GM23338 (cell line): ENCODE data around the gene ZNF837. TPM values are rescaled to one million over a fixed set of nuclear protein-coding genes. Genes with fewer than 3 reads are reported as not detected.

Experiments used
- ATAC-seq: fragments of 200-7000 bp; cut with Tn5 transposase; 3 replicates; pipeline ENCODE4 v1.9.1; 2020
- DNase-seq: peaks from one replicate; pipeline ENCODE4 v3.0.0-alpha.2; 2015; ENCODE audit warnings: low spot score
- H2AFZ ChIP-seq: fragments of 200-600 bp; sonication (generic); 2 replicates; pipeline ENCODE4 v1.8.0; 2016; ENCODE audit warnings: antibody characterized with exemption, mild to moderate bottlenecking, moderate library complexity
- H3F3A ChIP-seq: fragments of 200-600 bp; sonication (generic); replicated peaks from 2 replicates; pipeline ENCODE4 v1.8.0; 2017; ENCODE audit warnings: antibody characterized with exemption, mixed run types, low read depth
- H3K27ac ChIP-seq: fragments of 200-600 bp; sonication (generic); 2 replicates; pipeline ENCODE4 v1.6.1; 2016; ENCODE audit warnings: low read depth
- H3K27me3 ChIP-seq: fragments of 200-600 bp; sonication (generic); 2 replicates; pipeline ENCODE4 v1.8.0; 2016; ENCODE audit warnings: mild to moderate bottlenecking, mixed run types, moderate library complexity; ENCODE audit not compliant: insufficient read depth
- H3K36me3 ChIP-seq: fragments of 200-600 bp; sonication (generic); 2 replicates; pipeline ENCODE4 v1.8.0; 2016; ENCODE audit warnings: mild to moderate bottlenecking; ENCODE audit not compliant: insufficient read depth
- H3K4me1 ChIP-seq: fragments of 200-600 bp; sonication (generic); 2 replicates; pipeline ENCODE4 v1.8.0; 2016; ENCODE audit warnings: mild to moderate bottlenecking, moderate library complexity; ENCODE audit not compliant: insufficient read depth
- H3K4me2 ChIP-seq: fragments of 200-600 bp; sonication (generic); 2 replicates; pipeline ENCODE4 v1.7.1; 2017; ENCODE audit warnings: mixed run types
- H3K4me3 ChIP-seq: fragments of 200-600 bp; sonication (generic); 2 replicates; pipeline ENCODE4 v1.6.1; 2016; ENCODE audit warnings: mixed run types
- H3K79me2 ChIP-seq: fragments of 200-600 bp; sonication (generic); replicated peaks from 2 replicates; pipeline ENCODE4 v1.8.0; 2017; ENCODE audit warnings: mild to moderate bottlenecking; ENCODE audit not compliant: insufficient read depth
- H3K9me2 ChIP-seq: fragments of 200-600 bp; sonication (generic); 2 replicates; pipeline ENCODE4 v1.8.0; 2017; ENCODE audit not compliant: insufficient read depth
- H4K20me1 ChIP-seq: fragments of 200-600 bp; sonication (generic); replicated peaks from 2 replicates; pipeline ENCODE4 v1.8.0; 2017; ENCODE audit warnings: mild to moderate bottlenecking; ENCODE audit not compliant: insufficient read depth
- H3K27ac Mint-ChIP-seq: 2 replicates; pipeline ENCODE4 v1.8.0; 2020; ENCODE audit warnings: inconsistent platforms, mild to moderate bottlenecking, moderate library complexity, mixed read lengths
- H3K27me3 Mint-ChIP-seq: 3 replicates; pipeline ENCODE4 v1.8.0; 2022; ENCODE audit warnings: low read depth, mild to moderate bottlenecking, moderate library complexity, mixed read lengths, inconsistent platforms; ENCODE audit not compliant: insufficient read depth, poor library complexity
- H3K36me3 Mint-ChIP-seq: 3 replicates; pipeline ENCODE4 v1.8.0; 2021; ENCODE audit warnings: low read depth, mild to moderate bottlenecking, inconsistent platforms, moderate library complexity, mixed read lengths
- H3K4me1 Mint-ChIP-seq: 3 replicates; pipeline ENCODE4 v1.8.0; 2020; ENCODE audit warnings: mild to moderate bottlenecking, inconsistent platforms, mixed read lengths
- H3K4me3 Mint-ChIP-seq: 3 replicates; pipeline ENCODE4 v1.8.0; 2021; ENCODE audit warnings: moderate library complexity, mild to moderate bottlenecking, inconsistent platforms, mixed read lengths
- H3K9me3 Mint-ChIP-seq: 3 replicates; pipeline ENCODE4 v1.8.0; 2020; ENCODE audit warnings: moderate library complexity, mild to moderate bottlenecking, inconsistent platforms, mixed read lengths
- CREB1 ChIP-seq: fragments of 250-450 bp; sonication (Bioruptor Pico); IDR thresholded peaks from 2 replicates; pipeline ENCODE4 v1.5.0; 2020; ENCODE audit warnings: low read depth, mild to moderate bottlenecking, moderate library complexity
- EZH2 ChIP-seq: fragments of 200-600 bp; sonication (generic); IDR thresholded peaks from one replicate; pipeline ENCODE4 v1.8.0; 2017; ENCODE audit warnings: antibody characterized with exemption, mild to moderate bottlenecking, low read depth; ENCODE audit not compliant: unreplicated experiment
- JUNB ChIP-seq: IDR thresholded peaks from one replicate; pipeline ENCODE4 v1.6.1; 2016; ENCODE audit warnings: antibody characterized with exemption; ENCODE audit not compliant: unreplicated experiment
- NANOG ChIP-seq: IDR thresholded peaks from 2 replicates; pipeline ENCODE4 v1.6.1; 2016; ENCODE audit warnings: antibody characterized with exemption, borderline replicate concordance
- ZNF114 ChIP-seq: fragments of 250-450 bp; sonication (Bioruptor Pico); IDR thresholded peaks from 2 replicates; pipeline ENCODE4 v1.5.0; 2020; ENCODE audit warnings: mild to moderate bottlenecking, moderate library complexity
- ZNF331 ChIP-seq: fragments of 250-450 bp; sonication (Bioruptor Pico); IDR thresholded peaks from 2 replicates; pipeline ENCODE4 v1.5.0; 2020; ENCODE audit warnings: low read depth, mild to moderate bottlenecking, moderate library complexity
- polyA plus RNA-seq: library from polyadenylated mRNA; unstranded; fragments of >200 nt; fragmentation: Nextera tagmentation; extraction: Ambion mirVana; gene quantifications from 2 replicates; pipeline ENCODE4 v1.2.1, GENCODE V29; 2016
- total RNA-seq: library from RNA; depleted of rRNA; stranded (reverse); fragments of >200 nt; shearing (Covaris generic); gene quantifications from 2 replicates; pipeline ENCODE4 v1.2.3, GENCODE V29; 2014
- TF ChIP-seq, protein P1 (sequence below): IDR thresholded peaks from one replicate; pipeline ENCODE4 v1.6.1; 2018; ENCODE audit warnings: antibody characterized with exemption; ENCODE audit not compliant: unreplicated experiment
- TF ChIP-seq, protein P2 (sequence below): fragments of 250-450 bp; sonication (Bioruptor Pico); IDR thresholded peaks from 2 replicates; pipeline ENCODE4 v1.5.0; 2020; ENCODE audit warnings: mild to moderate bottlenecking, moderate library complexity

Gene ZNF837
- total and polyA plus RNA-seq, 2 experiments from 2014 or later, result 3.1 to 11.0 TPM

DNA sequence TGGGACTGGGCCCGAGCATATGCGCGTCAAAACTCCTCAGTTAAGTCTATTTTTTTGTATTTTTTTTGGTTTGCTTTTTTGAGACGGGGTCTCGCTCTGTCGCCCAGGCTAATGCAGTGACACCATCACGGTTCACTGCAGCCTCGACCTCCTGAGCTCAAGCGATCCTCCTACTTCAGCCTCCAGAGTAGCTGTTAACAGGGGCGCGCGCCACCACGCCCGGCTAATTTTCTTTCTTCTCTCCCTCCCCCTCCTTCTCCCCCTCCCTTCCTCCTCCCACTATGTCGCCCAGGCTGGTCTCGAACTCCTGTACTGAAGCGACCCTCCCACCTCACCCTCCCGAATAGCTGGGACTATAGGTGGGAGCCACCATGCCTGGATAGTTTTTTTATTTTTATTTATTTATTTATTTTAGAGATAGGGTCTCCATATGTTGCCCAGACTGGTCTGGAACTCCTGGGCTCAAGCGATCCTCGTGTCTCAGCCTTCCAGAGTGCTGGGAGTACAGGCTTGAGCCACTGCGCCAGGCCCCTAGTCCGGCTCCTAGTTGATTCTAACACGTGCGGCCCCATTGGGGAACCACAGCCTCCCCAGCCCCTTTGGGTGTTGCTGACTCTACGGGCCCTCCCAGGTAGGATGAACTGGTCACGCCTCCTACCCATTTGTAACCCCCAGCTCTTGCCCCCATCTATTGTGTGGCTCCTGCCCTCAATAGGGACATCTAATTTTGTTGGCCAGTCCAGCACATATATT, 806 bp upstream of the ZNF837 start (continued):
- TF ChIP-seq, protein P1, sequence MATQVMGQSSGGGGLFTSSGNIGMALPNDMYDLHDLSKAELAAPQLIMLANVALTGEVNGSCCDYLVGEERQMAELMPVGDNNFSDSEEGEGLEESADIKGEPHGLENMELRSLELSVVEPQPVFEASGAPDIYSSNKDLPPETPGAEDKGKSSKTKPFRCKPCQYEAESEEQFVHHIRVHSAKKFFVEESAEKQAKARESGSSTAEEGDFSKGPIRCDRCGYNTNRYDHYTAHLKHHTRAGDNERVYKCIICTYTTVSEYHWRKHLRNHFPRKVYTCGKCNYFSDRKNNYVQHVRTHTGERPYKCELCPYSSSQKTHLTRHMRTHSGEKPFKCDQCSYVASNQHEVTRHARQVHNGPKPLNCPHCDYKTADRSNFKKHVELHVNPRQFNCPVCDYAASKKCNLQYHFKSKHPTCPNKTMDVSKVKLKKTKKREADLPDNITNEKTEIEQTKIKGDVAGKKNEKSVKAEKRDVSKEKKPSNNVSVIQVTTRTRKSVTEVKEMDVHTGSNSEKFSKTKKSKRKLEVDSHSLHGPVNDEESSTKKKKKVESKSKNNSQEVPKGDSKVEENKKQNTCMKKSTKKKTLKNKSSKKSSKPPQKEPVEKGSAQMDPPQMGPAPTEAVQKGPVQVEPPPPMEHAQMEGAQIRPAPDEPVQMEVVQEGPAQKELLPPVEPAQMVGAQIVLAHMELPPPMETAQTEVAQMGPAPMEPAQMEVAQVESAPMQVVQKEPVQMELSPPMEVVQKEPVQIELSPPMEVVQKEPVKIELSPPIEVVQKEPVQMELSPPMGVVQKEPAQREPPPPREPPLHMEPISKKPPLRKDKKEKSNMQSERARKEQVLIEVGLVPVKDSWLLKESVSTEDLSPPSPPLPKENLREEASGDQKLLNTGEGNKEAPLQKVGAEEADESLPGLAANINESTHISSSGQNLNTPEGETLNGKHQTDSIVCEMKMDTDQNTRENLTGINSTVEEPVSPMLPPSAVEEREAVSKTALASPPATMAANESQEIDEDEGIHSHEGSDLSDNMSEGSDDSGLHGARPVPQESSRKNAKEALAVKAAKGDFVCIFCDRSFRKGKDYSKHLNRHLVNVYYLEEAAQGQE, result no peak
- TF ChIP-seq ZNF114 (CRISPR knock-in tag) (no peak), CREB1 (CRISPR knock-in tag) (no peak), ZNF331 (no peak), NANOG (no peak), EZH2 (no peak)

DNA sequence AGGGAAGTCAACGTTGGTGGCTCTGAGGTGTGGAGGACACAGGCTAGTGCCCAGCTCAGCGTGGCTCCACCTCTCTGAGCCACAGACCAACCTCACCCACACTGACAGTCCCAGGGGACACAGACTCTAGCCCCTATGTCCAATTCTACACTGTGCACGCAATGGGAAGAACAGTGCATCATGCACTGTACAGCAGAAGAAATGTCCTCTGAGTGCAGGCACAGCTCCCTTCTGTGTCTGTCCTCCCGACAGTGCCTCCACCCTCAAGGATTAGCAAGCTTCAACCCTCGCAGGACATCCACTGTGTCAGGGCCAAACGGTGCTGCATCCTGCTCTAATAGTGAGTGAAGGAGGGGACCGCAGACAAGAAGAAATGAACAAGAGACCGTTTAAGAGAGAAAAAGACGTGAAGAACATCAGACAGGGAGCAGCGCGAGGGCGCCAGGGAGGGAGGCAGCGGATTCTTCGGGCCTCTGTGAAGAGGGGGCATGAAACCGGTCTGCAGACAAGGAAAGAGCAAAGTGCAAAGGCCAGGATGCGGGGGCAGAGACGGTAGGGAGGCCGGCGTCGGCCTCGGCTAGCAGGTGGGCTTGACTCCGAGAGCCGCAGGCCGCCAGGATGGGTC, 681 bp downstream of the ZNF837 start:
- no peak for DNase-seq
- Mint-ChIP-seq H3K4me1 (peaks cover 9% of the 10 kb centered on the region), H3K36me3 (no peaks in the 10 kb centered on the region; the same call in 2 of the 3 replicates), H3K27ac (peak overlapping the region; percentile 64), H3K27me3 (peaks cover 24% of the 10 kb centered on the region), H3K9me3 (no peaks in the 10 kb centered on the region), H3K4me3 (peak overlapping the region; percentile 84)
- Histone ChIP-seq H3K27me3 (no peaks in the 10 kb centered on the region), H3K27ac (no peak overlapping the region), H3K79me2 (no peaks in the 10 kb centered on the region), H2AFZ (peak overlapping the region; percentile 95), H3K9me2 (no peaks in the 10 kb centered on the region), H3F3A (0 out of 2 replicates have a peak, but pooled peaks cover 4% of the 10 kb centered on the region), H3K4me2 (peak overlapping the region; percentile 98), H3K4me1 (0 out of 2 replicates have a peak, but pooled peaks cover 7% of the 10 kb centered on the region), H3K4me3 (peak overlapping the region; percentile 88), H3K36me3 (no peaks in the 10 kb centered on the region), H4K20me1 (no peaks in the 10 kb centered on the region)
- no peak for ATAC-seq
- no peak for TF ChIP-seq ZNF331

DNA sequence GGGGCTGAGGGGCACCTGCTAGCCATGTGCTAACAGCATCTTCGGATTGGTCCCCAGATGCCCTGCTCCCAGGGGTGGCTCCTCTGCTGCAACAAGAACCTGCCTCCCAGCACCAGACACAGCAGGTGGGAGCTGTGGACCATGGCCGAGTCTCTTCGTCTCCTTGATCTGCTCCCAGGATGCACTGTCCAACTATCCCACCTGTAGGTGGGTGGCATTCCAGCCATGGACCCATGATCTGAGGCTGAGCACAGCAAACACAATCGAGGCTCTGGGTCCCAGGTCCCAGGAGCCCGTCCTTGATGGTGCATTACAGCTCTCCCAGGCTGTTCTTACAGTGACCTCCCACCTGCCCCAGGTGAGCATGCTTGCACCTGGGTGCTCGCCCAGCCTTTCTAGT, 1.6 kb downstream of the ZNF837 start:
- 0 out of 2 replicates have a peak, but pooled peaks cover 7% of the 10 kb centered on the region for H3K4me1 ChIP-seq
- no peak overlapping the region for H3K4me3 ChIP-seq
- H3K9me2 ChIP-seq, result no peaks in the 10 kb centered on the region
- no peak overlapping the region for H3K27ac ChIP-seq
- no peaks in the 10 kb centered on the region for H3K27me3 ChIP-seq
- Mint-ChIP-seq H3K4me3 (peak overlapping the region; percentile 84), H3K27ac (no peak overlapping the region), H3K4me1 (peaks cover 9% of the 10 kb centered on the region), H3K36me3 (no peaks in the 10 kb centered on the region; the same call in 2 of the 3 replicates), H3K9me3 (no peaks in the 10 kb centered on the region), H3K27me3 (peaks cover 24% of the 10 kb centered on the region)
- ATAC-seq (no peak), DNase-seq (no peak)
- H2AFZ ChIP-seq, result no peak overlapping the region
- no peaks in the 10 kb centered on the region for H4K20me1 ChIP-seq
- H3F3A ChIP-seq, result 0 out of 2 replicates have a peak, but pooled peaks cover 4% of the 10 kb centered on the region
- no peak overlapping the region for H3K4me2 ChIP-seq
- H3K79me2 ChIP-seq, result no peaks in the 10 kb centered on the region
- TF ChIP-seq ZNF331, result no peak
- TF ChIP-seq, protein P2, sequence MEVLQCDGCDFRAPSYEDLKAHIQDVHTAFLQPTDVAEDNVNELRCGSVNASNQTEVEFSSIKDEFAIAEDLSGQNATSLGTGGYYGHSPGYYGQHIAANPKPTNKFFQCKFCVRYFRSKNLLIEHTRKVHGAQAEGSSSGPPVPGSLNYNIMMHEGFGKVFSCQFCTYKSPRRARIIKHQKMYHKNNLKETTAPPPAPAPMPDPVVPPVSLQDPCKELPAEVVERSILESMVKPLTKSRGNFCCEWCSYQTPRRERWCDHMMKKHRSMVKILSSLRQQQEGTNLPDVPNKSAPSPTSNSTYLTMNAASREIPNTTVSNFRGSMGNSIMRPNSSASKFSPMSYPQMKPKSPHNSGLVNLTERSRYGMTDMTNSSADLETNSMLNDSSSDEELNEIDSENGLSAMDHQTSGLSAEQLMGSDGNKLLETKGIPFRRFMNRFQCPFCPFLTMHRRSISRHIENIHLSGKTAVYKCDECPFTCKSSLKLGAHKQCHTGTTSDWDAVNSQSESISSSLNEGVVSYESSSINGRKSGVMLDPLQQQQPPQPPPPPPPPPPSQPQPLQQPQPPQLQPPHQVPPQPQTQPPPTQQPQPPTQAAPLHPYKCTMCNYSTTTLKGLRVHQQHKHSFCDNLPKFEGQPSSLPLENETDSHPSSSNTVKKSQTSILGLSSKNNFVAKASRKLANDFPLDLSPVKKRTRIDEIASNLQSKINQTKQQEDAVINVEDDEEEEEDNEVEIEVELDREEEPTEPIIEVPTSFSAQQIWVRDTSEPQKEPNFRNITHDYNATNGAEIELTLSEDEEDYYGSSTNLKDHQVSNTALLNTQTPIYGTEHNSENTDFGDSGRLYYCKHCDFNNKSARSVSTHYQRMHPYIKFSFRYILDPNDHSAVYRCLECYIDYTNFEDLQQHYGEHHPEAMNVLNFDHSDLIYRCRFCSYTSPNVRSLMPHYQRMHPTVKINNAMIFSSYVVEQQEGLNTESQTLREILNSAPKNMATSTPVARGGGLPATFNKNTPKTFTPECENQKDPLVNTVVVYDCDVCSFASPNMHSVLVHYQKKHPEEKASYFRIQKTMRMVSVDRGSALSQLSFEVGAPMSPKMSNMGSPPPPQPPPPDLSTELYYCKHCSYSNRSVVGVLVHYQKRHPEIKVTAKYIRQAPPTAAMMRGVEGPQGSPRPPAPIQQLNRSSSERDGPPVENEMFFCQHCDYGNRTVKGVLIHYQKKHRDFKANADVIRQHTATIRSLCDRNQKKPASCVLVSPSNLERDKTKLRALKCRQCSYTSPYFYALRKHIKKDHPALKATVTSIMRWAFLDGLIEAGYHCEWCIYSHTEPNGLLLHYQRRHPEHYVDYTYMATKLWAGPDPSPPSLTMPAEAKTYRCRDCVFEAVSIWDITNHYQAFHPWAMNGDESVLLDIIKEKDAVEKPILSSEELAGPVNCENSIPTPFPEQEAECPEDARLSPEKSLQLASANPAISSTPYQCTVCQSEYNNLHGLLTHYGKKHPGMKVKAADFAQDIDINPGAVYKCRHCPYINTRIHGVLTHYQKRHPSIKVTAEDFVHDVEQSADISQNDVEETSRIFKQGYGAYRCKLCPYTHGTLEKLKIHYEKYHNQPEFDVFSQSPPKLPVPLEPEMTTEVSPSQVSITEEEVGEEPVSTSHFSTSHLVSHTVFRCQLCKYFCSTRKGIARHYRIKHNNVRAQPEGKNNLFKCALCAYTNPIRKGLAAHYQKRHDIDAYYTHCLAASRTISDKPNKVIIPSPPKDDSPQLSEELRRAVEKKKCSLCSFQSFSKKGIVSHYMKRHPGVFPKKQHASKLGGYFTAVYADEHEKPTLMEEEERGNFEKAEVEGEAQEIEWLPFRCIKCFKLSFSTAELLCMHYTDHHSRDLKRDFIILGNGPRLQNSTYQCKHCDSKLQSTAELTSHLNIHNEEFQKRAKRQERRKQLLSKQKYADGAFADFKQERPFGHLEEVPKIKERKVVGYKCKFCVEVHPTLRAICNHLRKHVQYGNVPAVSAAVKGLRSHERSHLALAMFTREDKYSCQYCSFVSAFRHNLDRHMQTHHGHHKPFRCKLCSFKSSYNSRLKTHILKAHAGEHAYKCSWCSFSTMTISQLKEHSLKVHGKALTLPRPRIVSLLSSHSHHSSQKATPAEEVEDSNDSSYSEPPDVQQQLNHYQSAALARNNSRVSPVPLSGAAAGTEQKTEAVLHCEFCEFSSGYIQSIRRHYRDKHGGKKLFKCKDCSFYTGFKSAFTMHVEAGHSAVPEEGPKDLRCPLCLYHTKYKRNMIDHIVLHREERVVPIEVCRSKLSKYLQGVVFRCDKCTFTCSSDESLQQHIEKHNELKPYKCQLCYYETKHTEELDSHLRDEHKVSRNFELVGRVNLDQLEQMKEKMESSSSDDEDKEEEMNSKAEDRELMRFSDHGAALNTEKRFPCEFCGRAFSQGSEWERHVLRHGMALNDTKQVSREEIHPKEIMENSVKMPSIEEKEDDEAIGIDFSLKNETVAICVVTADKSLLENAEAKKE (CRISPR knock-in tag), result no peak
- TF ChIP-seq NANOG, result no peak
- TF ChIP-seq JUNB, result no peak
- H3K36me3 ChIP-seq, result no peaks in the 10 kb centered on the region
